H1 (cell line): ENCODE measurements around the gene ZNF697. TPM values are rescaled to one million over a fixed set of nuclear protein-coding genes. Genes with fewer than 3 reads are reported as not detected.
"Not testable (repeated sequence)": the region's sequence is repeated elsewhere in the genome, so short reads cannot be mapped to it uniquely, and the experiment has no call there.

Experiments
- CTCF ChIA-PET: fragments of 300-600 bp; sonication (Branson Sonifier 250); formaldehyde crosslinking; loops from one replicate; lab custom pipeline; 2021; ENCODE audit not compliant: partially characterized antibody; lab: Charles Lee
- POLR2A ChIA-PET: fragments of 300-600 bp; sonication (Branson Sonifier 250); formaldehyde crosslinking; loops from one replicate; lab custom pipeline; 2021; ENCODE audit warnings: inconsistent platforms; ENCODE audit not compliant: partially characterized antibody; lab: Charles Lee
- DNase-seq, 2 experiments: peaks; one replicate each; pipeline versions ENCODE4 v3.0.0 to v3.0.0-alpha.2; 2010 to 2022; ENCODE audit warnings: low spot score in 2 of 2, low read depth in 1 of 2, mixed read lengths in 1 of 2
- FAIRE-seq: peaks from 2 replicates; lab custom pipeline; 2011; peaks lifted over from hg19 to GRCh38; lab: Jason Lieb, UNC
- H2AFZ ChIP-seq: 2 replicates; pipeline ENCODE4 v1.8.1; 2012; ENCODE audit warnings: low read length, inconsistent platforms
- H2AK5ac ChIP-seq: 2 replicates; pipeline ENCODE4 v1.6.1; 2013; ENCODE audit warnings: low read depth, low read length
- H2BK120ac ChIP-seq: replicated peaks from 2 replicates; pipeline ENCODE3; 2013; ENCODE audit warnings: low read depth, low read length, inconsistent platforms
- H2BK12ac ChIP-seq: 2 replicates; pipeline ENCODE4 v1.6.1; 2013; ENCODE audit warnings: low read depth, low read length
- H2BK15ac ChIP-seq: 2 replicates; pipeline ENCODE4 v1.6.1; 2013; ENCODE audit warnings: low read length
- H2BK20ac ChIP-seq: 2 replicates; pipeline ENCODE4 v1.6.1; 2013; ENCODE audit warnings: low read length
- H2BK5ac ChIP-seq: 2 replicates; pipeline ENCODE4 v1.6.1; 2013; ENCODE audit warnings: low read depth, low read length
- H3K14ac ChIP-seq: 2 replicates; pipeline ENCODE4 v1.6.1; 2013; ENCODE audit warnings: inconsistent platforms; ENCODE audit not compliant: insufficient read length
- H3K18ac ChIP-seq: 2 replicates; pipeline ENCODE4 v1.6.1; 2013; ENCODE audit warnings: low read length; ENCODE audit errors: extremely low read depth
- H3K23ac ChIP-seq: 2 replicates; pipeline ENCODE4 v1.6.1; 2013; ENCODE audit warnings: inconsistent platforms; ENCODE audit not compliant: insufficient read length
- H3K23me2 ChIP-seq: 2 replicates; pipeline ENCODE4 v1.6.1; 2013; ENCODE audit warnings: low read depth, low read length
- H3K27ac ChIP-seq: 2 replicates; pipeline ENCODE4 v1.6.1; 2011; ENCODE audit warnings: low read depth, low read length, inconsistent platforms
- H3K27me3 ChIP-seq, 4 experiments: replicated peaks in 1 of 4; 1 replicate in 1 of 4; 2 replicates in 3 of 4; pipeline versions ENCODE4 v1.6.1 to v1.8.1; 2011 to 2013; ENCODE audit warnings: low read length in 3 of 4, mild to moderate bottlenecking in 3 of 4, inconsistent platforms in 2 of 4, mixed read lengths in 2 of 4, moderate library complexity in 1 of 4; ENCODE audit not compliant: control insufficient read depth in 3 of 4, insufficient read depth in 3 of 4; ENCODE audit errors: extremely low read depth in 1 of 4
- H3K36me3 ChIP-seq, 4 experiments: 2 replicates each; pipeline versions ENCODE4 v1.6.1 to v1.8.1; 2011 to 2013; ENCODE audit warnings: mild to moderate bottlenecking in 4 of 4, low read length in 3 of 4, moderate library complexity in 2 of 4, control low read depth in 1 of 4, inconsistent platforms in 1 of 4; ENCODE audit not compliant: insufficient read depth in 4 of 4, control insufficient read depth in 2 of 4
- H3K4ac ChIP-seq: replicated peaks from 2 replicates; pipeline ENCODE3; 2013; ENCODE audit warnings: low read length, low read depth, mixed read lengths, inconsistent platforms; ENCODE audit not compliant: insufficient read length
- H3K4me1 ChIP-seq, 4 experiments: replicated peaks in 1 of 4; 1 replicate in 1 of 4; 2 replicates in 3 of 4; pipeline versions ENCODE4 v1.6.1 to v1.8.1; 2011 to 2013; ENCODE audit warnings: low read length in 3 of 4, inconsistent platforms in 2 of 4, mixed read lengths in 1 of 4; ENCODE audit not compliant: insufficient read depth in 4 of 4, control insufficient read depth in 3 of 4
- H3K4me2 ChIP-seq, 2 experiments: 2 replicates each; pipeline versions ENCODE4 v1.6.1 to v1.8.1; 2011 to 2013; ENCODE audit warnings: low read depth in 2 of 2, low read length in 2 of 2, control low read depth in 1 of 2, inconsistent platforms in 1 of 2, mild to moderate bottlenecking in 1 of 2; ENCODE audit not compliant: insufficient read depth in 1 of 2
- H3K4me3 ChIP-seq, 4 experiments: fragments of 200-600, 300-600 bp in 1 of 4; sonication (generic), shearing (Covaris generic), sonication (Bioruptor Twin) in 1 of 4; 2 replicates each; pipeline versions ENCODE4 v1.5.1 to v1.8.1; 2011 to 2016; ENCODE audit warnings: low read length in 4 of 4, low read depth in 3 of 4, control low read depth in 2 of 4, inconsistent platforms in 2 of 4, mild to moderate bottlenecking in 2 of 4, mixed read lengths in 1 of 4, moderate library complexity in 1 of 4; ENCODE audit not compliant: insufficient read depth in 2 of 4; ENCODE audit errors: extremely low read depth in 1 of 4
- H3K56ac ChIP-seq: replicated peaks from 2 replicates; pipeline ENCODE3; 2013; ENCODE audit warnings: low read depth, mild to moderate bottlenecking, mixed read lengths, low read length, inconsistent platforms; ENCODE audit not compliant: insufficient read length
- H3K79me1 ChIP-seq: 2 replicates; pipeline ENCODE4 v1.6.1; 2013; ENCODE audit warnings: low read depth, low read length, control low read depth
- H3K79me2 ChIP-seq, 2 experiments: 2 replicates each; pipeline versions ENCODE4 v1.6.1 to v1.8.1; 2012 to 2013; ENCODE audit warnings: low read length in 2 of 2, mild to moderate bottlenecking in 2 of 2, inconsistent platforms in 1 of 2; ENCODE audit not compliant: insufficient read depth in 2 of 2, control insufficient read depth in 1 of 2
- H3K9ac ChIP-seq, 4 experiments: replicated peaks in 1 of 4; 1 replicate in 1 of 4; 2 replicates in 3 of 4; pipeline versions ENCODE4 v1.6.1 to v1.8.1; 2011 to 2013; ENCODE audit warnings: low read depth in 3 of 4, low read length in 3 of 4, control low read depth in 2 of 4, mild to moderate bottlenecking in 2 of 4, moderate library complexity in 2 of 4, inconsistent platforms in 1 of 4; ENCODE audit errors: extremely low read depth in 1 of 4
- H3K9me3 ChIP-seq, 2 experiments: 2 replicates each; pipeline versions ENCODE4 v1.6.1 to v1.8.1; 2012 to 2013; ENCODE audit warnings: mild to moderate bottlenecking in 2 of 2, moderate library complexity in 2 of 2, control low read depth in 1 of 2, inconsistent platforms in 1 of 2, low read depth in 1 of 2, low read length in 1 of 2, mixed read lengths in 1 of 2; ENCODE audit not compliant: insufficient read depth in 2 of 2
- H4K20me1 ChIP-seq, 2 experiments: replicated peaks in 1 of 2; 2 replicates each; pipeline versions ENCODE3 to v1.8.1; 2011 to 2013; ENCODE audit warnings: inconsistent platforms in 2 of 2, low read length in 2 of 2, mild to moderate bottlenecking in 1 of 2; ENCODE audit not compliant: insufficient read depth in 2 of 2, control insufficient read depth in 1 of 2
- H4K5ac ChIP-seq: 2 replicates; pipeline ENCODE4 v1.6.1; 2013; ENCODE audit warnings: low read length, low read depth, mixed read lengths, inconsistent platforms; ENCODE audit not compliant: insufficient read length
- H4K8ac ChIP-seq: 2 replicates; pipeline ENCODE4 v1.8.0; 2013; ENCODE audit warnings: mild to moderate bottlenecking, moderate library complexity, low read length, inconsistent platforms; ENCODE audit not compliant: insufficient read depth; ENCODE audit errors: extremely low read depth
- H4K91ac ChIP-seq: replicated peaks from 2 replicates; pipeline ENCODE3; 2013; ENCODE audit warnings: low read length, mixed read lengths, inconsistent platforms; ENCODE audit not compliant: insufficient read length
- HDAC6 ChIP-seq: IDR thresholded peaks from one replicate; pipeline ENCODE4 v1.7.1; 2012; ENCODE audit warnings: low read depth, mild to moderate bottlenecking, inconsistent platforms, low read length, moderate library complexity
- KDM5A ChIP-seq: fragments of 200-600 bp; IDR thresholded peaks from 2 replicates; pipeline ENCODE4 v1.7.1; 2012; ENCODE audit warnings: mild to moderate bottlenecking, low read length, inconsistent platforms, mixed read lengths
- MAX ChIP-seq: IDR thresholded peaks from 2 replicates; pipeline ENCODE4 v1.6.1; 2012; ENCODE audit warnings: inconsistent platforms
- SRF ChIP-seq: IDR thresholded peaks from 2 replicates; pipeline ENCODE4 v1.6.1; 2011; ENCODE audit warnings: mild to moderate bottlenecking, low read depth, low read length, moderate library complexity
- TCF12 ChIP-seq: IDR thresholded peaks from 2 replicates; pipeline ENCODE4 v1.6.1; 2011; ENCODE audit warnings: low read depth, mild to moderate bottlenecking, low read length
- TEAD4 ChIP-seq: IDR thresholded peaks from 2 replicates; pipeline ENCODE4 v1.6.1; 2012; ENCODE audit warnings: low read depth, low read length, inconsistent platforms, mixed read lengths
- WGBS, 2 experiments: shearing (Covaris generic) in 1 of 2; methylation state at CpG; one replicate each; pipeline versions ENCODE4 v1.1.6 to v1.1.7; 2013 to 2015; ENCODE audit warnings: low lambda C conversion rate in 2 of 2, mixed read lengths in 2 of 2, inconsistent platforms in 1 of 2, low coverage in 1 of 2, missing lambda C conversion rate in 1 of 2; ENCODE audit not compliant: insufficient replicate concordance in 2 of 2, insufficient coverage in 1 of 2, insufficient read length in 1 of 2; ENCODE audit errors: extremely low coverage in 1 of 2, missing lambda C conversion rate in 1 of 2; 5-methylcytosine and 5-hydroxymethylcytosine counted together
- polyA plus RNA-seq, 7 experiments: library from polyadenylated mRNA; depleted of rRNA in 3 of 7; stranded (reverse) in 5 of 7; unstranded in 2 of 7; fragments of >200 nt in 5 of 7; fragments of 200-250 nt in 2 of 7; gene quantifications; 1 replicate in 5 of 7; 2 replicates in 1 of 7; 4 replicates in 1 of 7; pipeline versions ENCODE4 v1.2.1 to v1.2.3, GENCODE V29; 2011 to 2013; ENCODE audit warnings: missing spikeins in 2 of 7, mixed read lengths in 2 of 7
- total RNA-seq: library from RNA; stranded (reverse); fragmentation: NEBNext Ultra II Directional; extraction: Animal tissue kit (Norgen Biotek cat#: 25700); gene quantifications from 2 replicates; pipeline ENCODE4 v1.2.1, GENCODE V29; 2021

The ZNF697 gene
- total and polyA plus RNA-seq, 2 of the 8 experiments (the other 6 are each of a cell fraction or from before 2014, with no cell fraction given): 5.6 to 18.3 TPM

- TF ChIP-seq MAX: no peak
- no peak for TF ChIP-seq TEAD4
- no peak for TF ChIP-seq HDAC6
- no peak for TF ChIP-seq SRF
- TF ChIP-seq KDM5A: no peak
- TF ChIP-seq TCF12: no peak
Measured at GRCh38 chr1:119603695-119604094, 44.4 kb downstream of the ZNF697 start (continued).

- H3K79me1 ChIP-seq, H2BK12ac ChIP-seq, H2BK20ac ChIP-seq, H3K4me2 ChIP-seq, H3K23me2 ChIP-seq, H3K27me3 ChIP-seq, H4K20me1 ChIP-seq, H2BK5ac ChIP-seq, H3K18ac ChIP-seq, H4K8ac ChIP-seq, FAIRE-seq, H3K14ac ChIP-seq, POLR2A ChIA-PET, H2BK15ac ChIP-seq, H2AK5ac ChIP-seq, H3K27ac ChIP-seq, H3K9me3 ChIP-seq, DNase-seq, H3K9ac ChIP-seq, H4K5ac ChIP-seq, H4K91ac ChIP-seq, H2BK120ac ChIP-seq, H3K4me3 ChIP-seq, H3K36me3 ChIP-seq, H3K4ac ChIP-seq, H3K56ac ChIP-seq, H3K23ac ChIP-seq, H3K79me2 ChIP-seq, H3K4me1 ChIP-seq, H2AFZ ChIP-seq: not testable (repeated sequence)
- 93% methylated on average over 3 of the region's 3 CpGs; no CpG with 5 or more reads in 1 of the 2 experiments for WGBS, 2 experiments
- CTCF ChIA-PET: interaction anchor here (0.8 to 1.6 kb wide), 5 partner anchors 9 to 59 kb away, joined by 3 to 5 read pairs (median 4); no protein-coding TSS in a partner anchor
Measured at GRCh38 chr1:119603241-119603640, 44.8 kb downstream of the ZNF697 start.
